SIG-M5 (cell line): ENCODE data around the gene FUT4.
A peak's percentile ranks its signal among the peaks of the same experiment; 100 is the strongest.
"Not testable (repeated sequence)": the region's sequence is repeated elsewhere in the genome, so short reads cannot be mapped to it uniquely, and the experiment has no call there.

Source experiments
- DNase-seq: peaks from one replicate; lab custom pipeline; 2025; lab: John Stamatoyannopoulos, UW

The FUT4 gene

DNA sequence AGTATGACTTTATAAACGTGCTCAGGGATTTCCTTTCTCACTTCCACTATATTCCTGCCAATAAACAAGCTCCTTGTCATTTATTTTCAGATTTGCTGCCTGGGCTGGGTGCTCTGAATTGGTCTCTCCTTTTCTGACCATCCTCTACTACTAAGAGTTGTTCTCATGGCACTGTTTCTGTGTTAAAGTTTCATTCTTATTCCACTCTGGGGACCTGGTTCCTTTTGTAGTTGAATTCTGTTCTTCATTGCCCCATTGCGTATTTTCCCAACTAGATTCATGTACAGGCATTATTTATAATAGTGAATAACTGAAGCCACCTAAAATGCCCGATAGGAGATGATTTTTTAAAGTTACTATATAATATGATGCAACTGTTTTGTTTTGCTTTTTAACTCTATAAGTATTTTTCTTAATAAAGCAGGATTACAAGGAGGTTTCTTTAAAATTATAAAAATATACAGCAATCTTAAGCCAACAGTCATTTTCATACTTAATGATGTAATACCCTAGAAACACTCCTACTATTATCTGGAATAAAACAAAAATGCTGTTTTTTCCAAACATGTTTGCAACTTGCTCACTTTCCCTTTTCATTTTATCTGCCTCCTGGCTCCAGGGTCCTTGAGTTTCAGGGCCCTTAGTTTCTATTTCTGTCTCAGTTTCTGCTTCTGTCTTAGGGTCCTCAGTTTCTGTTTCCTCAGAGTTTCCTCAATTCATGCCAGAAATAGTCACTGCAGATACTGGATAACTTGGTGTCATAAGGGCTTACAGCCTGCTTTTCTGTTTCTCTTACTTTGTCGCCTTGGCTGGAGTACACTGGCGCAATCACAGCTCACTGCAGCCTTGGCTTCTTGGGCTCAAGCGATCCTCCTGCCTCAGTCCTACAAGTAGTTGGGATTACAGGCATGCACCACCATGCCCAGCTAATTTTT, 9.8 kb upstream of the FUT4 start:
- DNase-seq = peak; percentile 32

DNA sequence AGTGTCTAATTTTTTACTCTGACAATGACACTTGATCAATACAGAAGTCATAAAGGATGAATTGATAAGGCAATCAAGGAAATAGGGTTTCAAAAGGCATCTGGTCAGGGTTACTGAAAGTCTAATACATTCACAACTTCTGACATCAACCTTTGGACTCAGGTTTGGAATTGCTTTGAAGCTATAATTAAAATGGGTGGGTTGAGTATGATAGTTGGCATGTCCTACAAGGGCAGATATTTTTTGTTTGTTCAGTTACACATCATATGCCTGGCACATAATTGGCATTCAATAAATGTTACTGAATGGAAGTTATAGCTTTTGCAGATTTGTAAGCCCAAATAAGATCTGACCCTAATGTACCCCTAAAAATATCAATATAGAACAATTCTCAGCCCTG, 7.3 kb upstream of the FUT4 start:
- no peak for DNase-seq

DNA sequence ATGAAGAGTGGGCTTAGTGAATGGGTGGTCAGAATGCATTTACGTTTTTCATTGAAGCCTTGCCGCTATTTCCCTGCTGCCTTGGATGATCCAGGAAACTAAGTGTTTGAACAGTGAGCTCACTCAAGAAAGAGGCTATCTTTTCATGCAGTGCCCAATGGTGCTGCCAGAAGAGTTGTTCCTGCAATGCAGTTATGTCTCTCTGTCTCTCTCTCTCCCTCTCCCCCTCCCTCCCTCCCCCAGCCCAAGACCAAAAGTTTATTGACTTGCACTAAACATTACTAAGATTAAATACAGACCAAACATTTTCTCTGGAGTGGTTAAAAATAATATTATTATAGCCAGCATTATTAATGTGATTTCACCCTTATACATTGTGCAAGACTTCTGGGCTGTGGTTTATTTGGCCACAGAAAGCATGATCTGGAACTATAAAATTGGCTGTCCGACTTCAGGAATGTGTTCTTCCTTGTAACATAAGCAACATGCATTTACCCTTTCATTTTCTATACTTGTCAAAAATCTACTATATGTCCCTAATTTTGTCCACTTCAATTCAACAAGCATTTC, 6.6 kb upstream of the FUT4 start:
- no peak for DNase-seq

DNA sequence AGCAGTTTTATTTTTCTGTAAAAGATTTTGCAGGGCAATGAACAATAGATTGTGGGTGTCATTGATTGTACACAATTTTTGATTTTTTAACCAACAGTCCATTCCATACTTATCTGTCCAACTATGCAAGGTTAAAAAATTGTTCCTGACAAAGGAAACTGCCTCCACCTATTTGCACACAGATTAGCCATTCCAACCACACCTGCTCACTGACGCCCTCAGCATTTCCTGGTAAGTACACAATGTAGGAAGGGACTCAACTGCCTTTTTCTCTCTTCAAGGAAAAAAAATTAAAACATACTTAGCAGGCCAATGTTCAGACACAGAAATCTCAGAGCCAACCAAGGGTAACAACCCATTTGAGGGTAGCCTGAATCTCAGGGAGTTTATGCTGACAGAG, 4.3 kb upstream of the FUT4 start:
- no peak for DNase-seq

DNA sequence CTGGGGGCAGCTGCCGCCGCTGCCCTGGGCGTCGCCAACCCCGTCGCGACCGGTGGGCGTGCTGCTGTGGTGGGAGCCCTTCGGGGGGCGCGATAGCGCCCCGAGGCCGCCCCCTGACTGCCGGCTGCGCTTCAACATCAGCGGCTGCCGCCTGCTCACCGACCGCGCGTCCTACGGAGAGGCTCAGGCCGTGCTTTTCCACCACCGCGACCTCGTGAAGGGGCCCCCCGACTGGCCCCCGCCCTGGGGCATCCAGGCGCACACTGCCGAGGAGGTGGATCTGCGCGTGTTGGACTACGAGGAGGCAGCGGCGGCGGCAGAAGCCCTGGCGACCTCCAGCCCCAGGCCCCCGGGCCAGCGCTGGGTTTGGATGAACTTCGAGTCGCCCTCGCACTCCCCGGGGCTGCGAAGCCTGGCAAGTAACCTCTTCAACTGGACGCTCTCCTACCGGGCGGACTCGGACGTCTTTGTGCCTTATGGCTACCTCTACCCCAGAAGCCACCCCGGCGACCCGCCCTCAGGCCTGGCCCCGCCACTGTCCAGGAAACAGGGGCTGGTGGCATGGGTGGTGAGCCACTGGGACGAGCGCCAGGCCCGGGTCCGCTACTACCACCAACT, 1.0 kb downstream of the FUT4 start:
- DNase-seq = no peak

DNA sequence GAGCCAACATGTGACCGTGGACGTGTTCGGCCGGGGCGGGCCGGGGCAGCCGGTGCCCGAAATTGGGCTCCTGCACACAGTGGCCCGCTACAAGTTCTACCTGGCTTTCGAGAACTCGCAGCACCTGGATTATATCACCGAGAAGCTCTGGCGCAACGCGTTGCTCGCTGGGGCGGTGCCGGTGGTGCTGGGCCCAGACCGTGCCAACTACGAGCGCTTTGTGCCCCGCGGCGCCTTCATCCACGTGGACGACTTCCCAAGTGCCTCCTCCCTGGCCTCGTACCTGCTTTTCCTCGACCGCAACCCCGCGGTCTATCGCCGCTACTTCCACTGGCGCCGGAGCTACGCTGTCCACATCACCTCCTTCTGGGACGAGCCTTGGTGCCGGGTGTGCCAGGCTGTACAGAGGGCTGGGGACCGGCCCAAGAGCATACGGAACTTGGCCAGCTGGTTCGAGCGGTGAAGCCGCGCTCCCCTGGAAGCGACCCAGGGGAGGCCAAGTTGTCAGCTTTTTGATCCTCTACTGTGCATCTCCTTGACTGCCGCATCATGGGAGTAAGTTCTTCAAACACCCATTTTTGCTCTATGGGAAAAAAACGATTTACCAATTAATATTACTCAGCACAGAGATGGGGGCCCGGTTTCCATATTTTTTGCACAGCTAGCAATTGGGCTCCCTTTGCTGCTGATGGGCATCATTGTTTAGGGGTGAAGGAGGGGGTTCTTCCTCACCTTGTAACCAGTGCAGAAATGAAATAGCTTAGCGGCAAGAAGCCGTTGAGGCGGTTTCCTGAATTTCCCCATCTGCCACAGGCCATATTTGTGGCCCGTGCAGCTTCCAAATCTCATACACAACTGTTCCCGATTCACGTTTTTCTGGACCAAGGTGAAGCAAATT, 1.8 kb downstream of the FUT4 start:
- no peak for DNase-seq

DNA sequence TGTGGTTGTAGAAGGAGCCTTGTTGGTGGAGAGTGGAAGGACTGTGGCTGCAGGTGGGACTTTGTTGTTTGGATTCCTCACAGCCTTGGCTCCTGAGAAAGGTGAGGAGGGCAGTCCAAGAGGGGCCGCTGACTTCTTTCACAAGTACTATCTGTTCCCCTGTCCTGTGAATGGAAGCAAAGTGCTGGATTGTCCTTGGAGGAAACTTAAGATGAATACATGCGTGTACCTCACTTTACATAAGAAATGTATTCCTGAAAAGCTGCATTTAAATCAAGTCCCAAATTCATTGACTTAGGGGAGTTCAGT, 2.4 kb downstream of the FUT4 start:
- no peak for DNase-seq

DNA sequence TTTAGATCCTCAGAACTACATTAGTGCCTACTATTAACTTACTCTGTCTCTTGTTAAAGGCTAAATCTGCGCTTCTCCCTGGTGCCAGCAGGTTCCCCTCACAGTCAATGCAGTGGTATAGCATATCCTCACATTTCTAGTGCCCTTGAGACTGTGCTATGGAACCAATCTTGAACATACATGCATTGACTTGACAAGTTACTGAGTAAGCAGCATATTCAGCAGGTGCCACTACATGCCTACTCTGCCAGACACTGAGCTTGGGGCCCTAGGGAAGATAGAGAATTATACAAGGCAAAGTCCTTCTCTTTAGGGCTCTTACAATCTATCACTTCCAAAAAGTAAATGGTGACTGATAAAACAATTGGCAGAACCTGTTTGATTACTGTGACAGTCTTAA, 3.2 kb downstream of the FUT4 start:
- DNase-seq = no peak

DNA sequence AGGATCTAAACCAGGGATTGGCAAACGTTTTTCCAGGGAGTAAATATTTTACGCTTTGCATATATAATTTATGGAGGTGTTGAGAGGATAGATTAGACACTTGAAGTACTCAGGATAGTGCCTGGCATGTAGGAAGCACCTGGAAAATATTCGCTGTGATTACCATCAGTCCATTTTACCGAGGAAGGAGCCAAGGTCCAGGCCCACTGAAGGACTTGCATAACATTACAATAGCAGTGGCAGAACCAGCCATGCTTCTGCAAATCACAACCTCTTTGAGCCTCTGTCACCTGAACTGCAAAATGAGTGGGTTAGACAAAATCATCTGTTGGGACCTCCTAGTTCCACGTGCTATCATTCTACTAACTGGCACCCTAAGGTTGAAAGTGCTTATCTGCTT, 5.4 kb downstream of the FUT4 start:
- DNase-seq = no peak

DNA sequence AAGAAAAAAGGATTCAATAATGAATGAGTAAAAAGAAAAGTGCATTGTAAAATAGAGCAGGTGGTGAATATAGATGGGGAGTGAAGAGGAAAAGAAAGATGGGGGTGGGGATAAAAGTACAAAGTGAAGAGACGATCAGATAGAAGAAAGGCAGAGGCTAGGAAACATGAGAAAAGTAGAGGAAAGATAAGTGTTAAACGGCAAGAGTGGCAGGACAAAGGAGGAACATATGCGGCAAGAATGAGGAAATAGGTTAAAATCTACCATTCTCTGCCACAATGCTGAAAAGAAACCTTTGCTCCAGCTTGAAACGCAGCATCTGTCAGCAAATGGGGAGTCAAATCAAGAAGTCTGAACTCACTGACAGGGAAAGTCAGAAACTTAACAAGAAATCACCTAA, 6.8 kb downstream of the FUT4 start:
- DNase-seq = no peak

DNA sequence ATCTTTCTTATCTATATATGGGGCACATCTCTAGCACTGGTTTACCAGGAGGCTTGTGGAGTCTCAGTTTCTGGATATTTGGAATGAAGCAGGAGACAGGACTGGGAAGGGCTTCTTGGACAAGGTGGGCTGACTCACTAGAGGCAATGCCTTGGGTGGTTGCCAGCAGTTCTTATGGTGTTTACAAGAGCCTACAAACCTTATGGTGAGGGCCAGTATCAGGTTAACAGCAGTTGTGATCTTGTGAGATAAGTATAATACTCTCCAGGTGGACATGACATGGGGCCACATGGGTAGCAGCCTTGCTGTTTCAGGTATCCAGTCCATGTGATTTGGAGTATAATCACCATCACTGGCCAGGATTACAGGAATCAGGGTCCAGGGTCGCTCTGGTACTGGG, 10.2 kb downstream of the FUT4 start:
- DNase-seq = no peak

DNA sequence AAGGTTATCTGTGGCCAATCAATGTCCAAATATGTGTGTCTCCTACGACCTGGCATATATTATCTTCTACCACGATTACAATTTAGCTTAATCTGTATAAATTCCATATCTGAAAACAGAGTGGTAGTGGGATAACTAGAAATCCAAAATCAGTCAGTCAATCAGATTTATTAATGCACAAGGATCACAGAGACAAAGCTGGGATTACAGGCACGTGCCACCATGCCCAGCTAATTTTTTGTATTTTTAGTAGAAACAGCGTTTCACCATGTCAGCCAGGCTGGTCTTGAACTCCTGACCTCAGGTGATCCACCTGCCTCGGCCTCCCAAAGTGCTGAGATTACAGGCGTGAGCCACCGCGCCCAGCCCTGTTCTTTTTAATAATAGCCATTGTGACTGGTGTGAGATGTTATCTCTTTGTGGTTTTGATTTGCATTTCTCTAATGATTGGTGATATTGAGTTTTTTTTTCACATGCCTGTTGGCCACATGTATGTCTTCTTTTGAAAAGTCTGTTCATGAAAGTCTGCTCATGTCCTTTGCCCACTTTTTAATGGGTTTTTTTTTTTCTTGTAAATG, 12.1 kb downstream of the FUT4 start:
- not testable (repeated sequence) for DNase-seq

DNA sequence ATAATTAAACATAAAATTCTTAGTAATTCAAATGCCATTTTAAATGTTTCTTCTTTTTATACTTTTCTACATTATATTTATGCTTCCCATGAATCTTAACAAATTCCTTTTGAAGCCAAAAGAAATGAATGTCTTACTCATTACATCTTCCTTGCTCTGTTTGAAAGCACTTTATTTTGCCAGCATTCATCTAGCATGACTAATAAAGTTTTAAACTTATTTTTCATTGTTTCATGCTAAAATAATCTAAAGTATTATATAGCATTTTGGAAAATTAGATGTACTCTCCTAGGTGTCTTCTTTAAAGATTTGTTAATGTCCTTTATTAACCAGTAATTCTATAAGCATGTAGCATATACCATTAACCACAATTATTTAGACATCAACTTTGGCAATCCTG, 13.7 kb downstream of the FUT4 start:
- DNase-seq = no peak

DNA sequence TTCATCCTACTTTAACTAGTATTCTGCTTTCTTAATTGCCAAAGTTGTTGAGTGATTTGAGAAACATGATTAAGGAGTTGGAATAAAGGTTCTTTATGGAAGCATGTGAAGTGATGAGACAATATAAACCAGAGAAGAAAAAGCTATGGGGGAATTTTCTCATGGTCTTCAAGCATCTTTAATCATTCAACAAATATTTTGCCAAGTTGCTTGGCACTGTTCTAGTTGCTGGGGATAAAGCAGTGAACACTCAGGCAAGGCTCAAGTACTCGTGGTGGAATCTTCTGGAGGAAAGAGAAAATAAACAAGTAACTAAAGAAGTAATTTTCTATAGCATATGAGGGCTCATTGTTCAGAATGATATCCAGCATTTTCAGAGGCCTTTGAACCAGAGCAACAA, 14.3 kb downstream of the FUT4 start:
- DNase-seq = no peak

DNA sequence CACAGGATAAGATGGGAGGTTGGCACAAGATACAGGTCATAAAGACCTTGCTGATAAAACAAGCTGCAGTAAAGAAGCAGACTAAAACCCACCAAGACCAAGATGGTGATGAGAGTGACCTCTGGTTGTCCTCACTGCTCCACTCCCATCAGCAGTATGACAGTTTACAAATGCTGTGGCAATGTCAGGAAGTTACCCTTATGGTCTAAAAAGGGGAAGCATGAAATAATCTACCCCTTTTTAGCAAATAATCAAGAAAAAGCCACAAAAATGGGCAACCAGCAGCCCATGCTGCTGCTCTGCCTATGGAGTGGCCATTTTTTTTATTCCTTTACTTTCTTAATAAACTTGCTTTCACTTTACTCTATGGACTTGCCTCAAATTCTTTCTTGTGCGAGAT, 14.7 kb downstream of the FUT4 start:
- DNase-seq = peak; percentile 52

DNA sequence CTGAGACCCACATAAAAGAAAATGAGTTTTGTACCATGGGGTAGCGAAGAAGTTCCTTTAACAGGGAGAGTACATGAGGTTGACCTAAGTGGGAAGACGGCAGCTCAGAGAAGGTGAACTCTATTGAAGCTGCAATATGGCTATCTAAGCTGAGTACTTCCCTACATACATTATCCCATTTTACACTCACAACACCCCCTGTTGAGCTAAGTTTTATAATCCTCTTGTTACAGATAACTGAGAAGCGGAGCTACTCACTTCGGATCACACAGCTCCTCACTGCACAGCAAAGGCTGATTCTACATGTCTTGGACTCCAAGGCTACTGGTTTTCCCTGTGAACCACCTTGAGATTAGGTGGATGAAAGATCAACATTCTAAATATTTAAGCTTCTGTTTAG, 15.2 kb downstream of the FUT4 start:
- DNase-seq = no peak

DNA sequence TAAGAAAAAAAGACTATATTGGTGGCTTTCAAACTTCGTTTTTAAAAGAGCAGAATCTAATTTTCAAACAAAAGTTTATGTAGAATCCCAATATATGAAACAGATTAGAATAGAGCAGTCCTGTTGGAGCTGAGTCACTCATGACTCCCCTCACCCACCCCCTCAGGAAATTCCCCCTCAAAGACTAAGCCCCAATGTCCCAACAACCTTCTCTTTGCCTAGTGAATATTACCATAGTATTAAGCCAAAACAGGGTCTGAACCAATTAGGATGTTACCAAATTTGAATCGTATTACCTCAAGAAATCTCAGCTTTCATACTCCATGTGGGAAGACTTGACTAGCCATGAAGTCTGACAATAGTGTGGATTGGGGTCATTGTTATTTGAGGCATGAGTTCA, 15.6 kb downstream of the FUT4 start:
- DNase-seq = no peak

DNA sequence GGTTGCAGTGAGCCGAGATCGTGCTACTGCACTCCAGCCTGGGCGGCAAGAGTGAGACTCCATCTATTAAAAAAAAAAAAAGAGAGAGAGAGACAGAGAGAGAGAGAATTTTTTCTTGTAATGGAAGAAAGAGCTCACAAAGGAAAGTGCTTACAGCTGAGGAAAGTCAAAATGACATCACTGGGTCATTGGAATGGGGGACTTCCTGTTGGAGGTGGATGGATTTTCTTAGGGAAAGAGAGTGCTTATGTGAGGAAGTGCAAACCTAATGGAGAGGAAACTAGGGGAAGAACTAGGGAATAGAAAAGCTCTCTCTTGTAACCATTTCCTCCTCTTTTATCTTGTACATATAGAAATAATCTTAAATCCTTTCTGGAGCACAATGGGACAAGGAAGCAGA, 17.1 kb downstream of the FUT4 start:
- DNase-seq = no peak

DNA sequence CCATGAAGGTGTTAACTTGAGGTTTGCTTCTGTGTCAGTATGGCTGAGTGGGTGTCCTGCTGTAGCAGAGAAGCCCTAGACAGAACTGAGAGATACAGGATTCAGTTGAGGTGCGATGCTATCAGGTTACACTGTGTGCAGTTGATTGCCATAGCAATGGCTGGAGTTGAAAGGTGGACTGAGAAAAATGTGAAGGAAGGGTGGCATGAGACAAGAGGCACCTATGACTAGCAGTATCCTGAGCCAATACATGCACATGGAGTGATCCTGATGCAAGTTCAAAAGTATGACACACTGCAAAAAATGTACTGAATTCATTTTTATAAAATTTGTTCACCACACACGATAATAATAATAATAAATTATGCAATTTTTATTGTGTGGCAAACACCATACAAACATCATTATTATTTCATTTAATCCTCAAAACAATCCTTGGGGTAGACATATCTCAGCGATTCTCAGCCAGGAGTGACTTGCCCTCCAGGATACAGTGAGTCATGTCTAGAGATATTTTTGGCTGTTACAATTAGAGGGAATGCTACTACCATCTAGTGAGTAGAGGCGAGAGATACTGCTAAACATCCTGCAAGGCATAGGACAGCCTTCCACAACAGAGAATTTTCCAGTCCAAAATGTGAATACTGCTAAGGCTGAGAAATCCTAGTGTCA, 19.6 kb downstream of the FUT4 start:
- no peak for DNase-seq

DNA sequence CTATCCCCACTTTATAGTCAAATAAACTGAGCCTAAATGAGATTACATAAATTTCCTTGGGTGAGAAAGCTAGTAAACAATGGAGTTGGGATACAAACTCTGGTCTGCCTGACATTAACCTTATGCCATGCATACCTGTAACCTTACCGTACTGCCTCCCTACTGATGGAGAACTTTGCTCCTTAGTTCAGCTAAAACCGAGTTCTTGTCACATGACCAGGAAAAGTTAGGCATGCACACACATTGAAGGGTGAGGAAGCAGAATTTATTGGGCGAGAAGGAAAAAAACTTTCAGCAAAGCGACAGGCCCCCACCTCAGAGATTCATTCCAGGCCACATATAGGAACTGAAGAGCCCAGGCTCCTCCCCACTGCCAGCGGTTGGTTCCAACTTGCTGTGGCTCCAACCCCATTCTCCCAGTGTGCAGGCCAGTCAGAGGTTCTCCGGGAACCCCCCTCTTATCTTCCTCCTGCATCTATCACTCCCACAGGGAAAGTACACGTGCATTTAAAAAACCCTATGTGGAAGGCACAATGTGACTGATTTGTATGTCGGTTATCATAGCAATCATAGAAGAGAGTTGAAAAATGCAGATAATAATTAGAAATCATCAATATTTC, 20.2 kb downstream of the FUT4 start:
- DNase-seq = no peak

DNA sequence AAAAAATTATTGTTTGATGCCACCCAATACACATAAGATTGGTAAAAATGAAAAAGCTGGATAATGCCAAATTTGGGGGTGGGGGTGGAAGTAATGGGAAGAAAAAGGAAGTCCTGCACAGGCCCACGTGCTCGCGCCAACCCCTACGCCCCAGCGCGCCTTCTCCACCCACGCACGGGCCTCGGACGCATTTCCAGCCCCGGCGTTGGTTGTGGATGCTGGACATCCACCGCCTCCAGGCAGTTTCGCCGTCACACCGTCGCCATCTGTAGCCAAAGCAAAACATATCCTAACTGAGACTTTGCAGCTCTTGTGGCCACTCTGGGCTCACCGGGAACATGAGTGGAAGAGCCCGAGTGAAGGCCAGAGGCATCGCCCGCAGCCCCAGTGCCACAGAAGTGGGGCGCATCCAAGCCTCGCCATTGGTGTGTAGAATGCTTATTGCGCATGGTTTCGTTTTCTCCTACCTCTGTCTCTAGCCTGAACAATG, 23.5 kb downstream of the FUT4 start, which contains the start of gene PIWIL4:
PIWIL4 (plus strand) TSS at position 188 of the 490 bp plus-strand sequence; CDS start at position 339, 151 bp downstream.
- no peak for DNase-seq
